Transverse colon (tissue), 3 donors: ENCODE measurements around the gene DMAC2.

ENCODE experiments used
- CTCF ChIP-seq, 5 experiments: fragments of 200-600 bp in 3 of 5; fragments of 450-650 bp in 2 of 5; sonication (generic) in 3 of 5; IDR thresholded peaks; 1 replicate in 2 of 5; 2 replicates in 3 of 5; pipeline ENCODE4 v1.5.1; 2016 to 2017; ENCODE audit warnings: antibody characterized with exemption in 5 of 5, inconsistent platforms in 3 of 5, mild to moderate bottlenecking in 2 of 5, moderate library complexity in 1 of 5
- EP300 ChIP-seq: sonication (generic); formaldehyde crosslinking; IDR thresholded peaks from one replicate; pipeline ENCODE4 v1.6.1; 2017; ENCODE audit warnings: antibody characterized with exemption, low read depth
- POLR2A ChIP-seq: fragments of 450-650 bp; IDR thresholded peaks from one replicate; pipeline ENCODE4 v1.6.1; 2016; ENCODE audit warnings: antibody characterized with exemption, mild to moderate bottlenecking, moderate library complexity

- no peak for TF ChIP-seq CTCF (IDR thresholded peaks at IDR 0.05)
- no peak for TF ChIP-seq EP300
- no peak for TF ChIP-seq POLR2A
Measured at GRCh38 chr19:41455936-41456335, 16.2 kb upstream of the DMAC2 start.
